HUES6 (cell line): ENCODE measurements around the gene G2E3.
A peak's percentile ranks its signal among the peaks of the same experiment; 100 is the strongest.

Experiments used
- H3K27ac ChIP-seq: 2 replicates; pipeline ENCODE4 v1.7.0; 2013; ENCODE audit warnings: low read depth, mild to moderate bottlenecking, low read length, inconsistent platforms
- H3K27me3 ChIP-seq: 2 replicates; pipeline ENCODE4 v1.6.1; 2013; ENCODE audit warnings: low read length; ENCODE audit not compliant: control insufficient read depth, insufficient read depth
- H3K36me3 ChIP-seq: 2 replicates; pipeline ENCODE4 v1.6.1; 2013; ENCODE audit warnings: low read length; ENCODE audit not compliant: control insufficient read depth, insufficient read depth
- H3K4me1 ChIP-seq: 2 replicates; pipeline ENCODE4 v1.6.1; 2013; ENCODE audit warnings: low read length; ENCODE audit not compliant: control insufficient read depth, insufficient read depth
- H3K4me3 ChIP-seq: 2 replicates; pipeline ENCODE4 v1.5.1; 2013; ENCODE audit warnings: low read depth, low read length
- H3K9ac ChIP-seq: one replicate; pipeline ENCODE4 v1.6.1; 2013; ENCODE audit warnings: mild to moderate bottlenecking, low read length
- H3K9me3 ChIP-seq: 2 replicates; pipeline ENCODE4 v1.6.1; 2013; ENCODE audit warnings: low read depth, low read length; ENCODE audit not compliant: control insufficient read depth, insufficient read depth

Gene G2E3, protein sequence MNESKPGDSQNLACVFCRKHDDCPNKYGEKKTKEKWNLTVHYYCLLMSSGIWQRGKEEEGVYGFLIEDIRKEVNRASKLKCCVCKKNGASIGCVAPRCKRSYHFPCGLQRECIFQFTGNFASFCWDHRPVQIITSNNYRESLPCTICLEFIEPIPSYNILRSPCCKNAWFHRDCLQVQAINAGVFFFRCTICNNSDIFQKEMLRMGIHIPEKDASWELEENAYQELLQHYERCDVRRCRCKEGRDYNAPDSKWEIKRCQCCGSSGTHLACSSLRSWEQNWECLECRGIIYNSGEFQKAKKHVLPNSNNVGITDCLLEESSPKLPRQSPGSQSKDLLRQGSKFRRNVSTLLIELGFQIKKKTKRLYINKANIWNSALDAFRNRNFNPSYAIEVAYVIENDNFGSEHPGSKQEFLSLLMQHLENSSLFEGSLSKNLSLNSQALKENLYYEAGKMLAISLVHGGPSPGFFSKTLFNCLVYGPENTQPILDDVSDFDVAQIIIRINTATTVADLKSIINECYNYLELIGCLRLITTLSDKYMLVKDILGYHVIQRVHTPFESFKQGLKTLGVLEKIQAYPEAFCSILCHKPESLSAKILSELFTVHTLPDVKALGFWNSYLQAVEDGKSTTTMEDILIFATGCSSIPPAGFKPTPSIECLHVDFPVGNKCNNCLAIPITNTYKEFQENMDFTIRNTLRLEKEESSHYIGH

DNA sequence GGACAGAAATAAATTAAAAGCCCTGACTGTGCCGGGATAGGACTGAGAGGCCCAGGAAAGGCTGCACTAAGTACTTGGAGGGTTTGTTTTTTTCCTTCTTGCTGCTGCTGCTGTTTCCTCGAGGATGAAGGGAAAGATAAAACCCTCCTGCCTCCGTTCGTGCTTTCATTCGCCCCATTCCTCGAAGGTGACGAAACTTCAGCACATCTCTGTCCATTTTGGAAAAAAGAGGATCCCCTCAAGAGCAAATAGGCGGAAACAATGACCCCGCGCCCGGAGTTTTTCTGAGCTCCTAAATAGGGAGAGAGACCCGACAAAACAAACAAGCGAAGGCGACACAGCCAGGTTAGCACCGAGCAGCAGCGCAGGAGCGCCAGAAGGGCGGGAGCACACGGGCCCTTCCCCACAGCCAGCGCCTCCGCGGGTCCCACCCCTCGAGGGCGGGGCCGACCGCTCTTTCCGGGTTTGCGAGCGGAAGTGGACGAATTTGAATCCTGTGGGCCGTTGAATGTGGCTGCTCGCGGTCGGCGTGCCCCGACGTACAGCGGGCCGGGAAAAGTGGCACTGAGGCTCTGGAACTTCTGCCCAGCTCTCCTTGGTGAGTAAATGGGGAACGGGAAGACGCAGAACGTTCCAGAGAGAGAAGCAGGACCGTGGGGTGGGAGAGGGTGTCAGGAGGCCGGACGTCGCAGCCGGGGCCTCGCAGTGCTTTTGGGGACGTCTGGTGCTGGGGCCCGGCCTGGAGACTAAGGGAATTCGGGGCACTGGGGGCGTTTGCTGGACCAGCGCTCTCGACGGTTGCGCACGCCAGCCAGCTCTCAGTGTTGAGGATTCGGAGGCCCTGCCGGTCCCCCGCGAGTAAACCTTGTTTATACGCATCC is at the start of gene G2E3:
TSS of gene G2E3 (plus strand) at position 484 of the 881 bp plus-strand sequence. CDS start 21,922 bp downstream, outside the sequence.
- peaks cover 18% of the 10 kb centered on the region for H3K36me3 ChIP-seq
- H3K27ac ChIP-seq: peak within 1 kb of the TSS; percentile 71
- peaks cover 15% of the 10 kb centered on the region for H3K4me1 ChIP-seq
- no peaks in the 10 kb centered on the region for H3K27me3 ChIP-seq
- H3K4me3 ChIP-seq: peak within 1 kb of the TSS; percentile 98
- H3K9ac ChIP-seq: peak within 1 kb of the TSS; percentile 92
- H3K9me3 ChIP-seq: no peaks in the 10 kb centered on the region

DNA sequence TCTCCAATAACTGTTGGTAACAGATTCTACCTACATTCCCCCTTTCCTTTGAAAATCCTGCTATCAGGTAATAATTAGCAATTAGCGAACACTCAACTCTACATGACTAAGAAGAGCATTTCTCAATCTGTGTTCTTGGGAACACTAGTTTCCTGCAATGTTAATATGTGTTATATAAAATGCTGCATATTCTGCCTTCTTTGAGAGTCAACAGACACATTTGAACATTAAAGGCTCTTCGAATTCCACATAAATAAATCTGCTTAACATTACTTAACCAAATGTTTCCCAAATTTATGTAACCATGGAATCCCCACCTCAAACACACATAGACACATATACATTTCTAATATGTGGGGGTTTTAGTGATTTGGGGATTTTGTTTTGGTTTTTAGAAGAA is 41.2 kb upstream of the G2E3 start:
- no peaks in the 10 kb centered on the region for H3K9me3 ChIP-seq
- no peak overlapping the region for H3K27ac ChIP-seq
- H3K27me3 ChIP-seq: no peaks in the 10 kb centered on the region
- no peaks in the 10 kb centered on the region for H3K4me1 ChIP-seq
- no peaks in the 10 kb centered on the region for H3K36me3 ChIP-seq
- no peak overlapping the region for H3K4me3 ChIP-seq
- no peak overlapping the region for H3K9ac ChIP-seq

DNA sequence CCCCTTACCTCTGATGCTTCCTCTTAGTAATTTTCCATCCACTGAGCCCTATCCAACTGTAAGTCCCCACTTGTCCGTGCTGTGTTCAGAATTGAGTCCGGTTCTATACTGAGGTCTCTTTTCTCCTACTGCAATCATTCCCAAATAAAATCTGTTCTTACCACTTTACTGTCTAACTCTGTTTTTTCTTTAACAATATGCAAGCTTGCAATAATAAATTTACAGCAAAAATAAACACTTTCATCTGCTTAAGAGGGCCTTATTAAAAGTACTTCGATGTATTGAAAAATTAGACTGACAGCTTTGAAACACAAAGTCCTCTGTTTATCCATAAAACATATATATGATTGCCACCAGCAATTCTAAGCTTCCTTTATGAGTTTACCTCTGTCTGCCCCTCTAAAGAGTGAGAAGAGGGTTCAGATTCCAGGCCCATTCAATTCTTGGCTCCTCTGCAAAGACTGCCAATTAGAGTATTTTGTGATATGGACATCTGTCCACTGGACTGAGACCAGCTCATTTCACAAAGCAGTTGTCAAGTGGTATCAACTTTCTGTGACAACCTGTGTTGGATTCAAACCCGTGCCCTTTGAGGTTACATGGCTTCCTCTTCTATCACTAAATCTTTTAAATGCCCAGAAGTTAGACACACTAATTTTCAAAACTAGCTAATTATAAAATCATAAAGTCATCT is 39.9 kb upstream of the G2E3 start:
- no peaks in the 10 kb centered on the region for H3K9me3 ChIP-seq
- no peak overlapping the region for H3K4me3 ChIP-seq
- no peaks in the 10 kb centered on the region for H3K4me1 ChIP-seq
- H3K36me3 ChIP-seq: no peaks in the 10 kb centered on the region
- no peak overlapping the region for H3K9ac ChIP-seq
- H3K27ac ChIP-seq: no peak overlapping the region
- H3K27me3 ChIP-seq: no peaks in the 10 kb centered on the region

DNA sequence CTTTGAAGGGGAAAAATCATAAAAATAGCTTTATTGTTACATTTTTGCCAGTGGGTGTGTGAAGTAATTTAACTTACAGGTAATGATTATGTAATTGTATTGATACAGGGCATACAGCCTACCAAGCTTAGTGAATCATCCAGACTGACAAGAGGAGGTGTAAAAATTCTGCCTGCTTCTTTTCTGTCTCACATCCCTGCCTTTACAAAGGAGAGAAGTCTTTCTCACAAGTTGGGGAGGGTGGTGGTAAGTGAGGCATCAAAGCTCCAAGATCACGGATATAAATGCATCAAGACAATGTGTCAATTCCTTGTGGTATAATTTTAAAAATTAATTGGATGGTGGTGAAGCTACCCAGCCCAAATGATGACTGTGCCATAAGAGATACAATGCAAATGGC is 39.0 kb upstream of the G2E3 start:
- H3K4me3 ChIP-seq: no peak overlapping the region
- H3K4me1 ChIP-seq: no peaks in the 10 kb centered on the region
- no peaks in the 10 kb centered on the region for H3K9me3 ChIP-seq
- H3K27me3 ChIP-seq: no peaks in the 10 kb centered on the region
- H3K9ac ChIP-seq: no peak overlapping the region
- no peak overlapping the region for H3K27ac ChIP-seq
- no peaks in the 10 kb centered on the region for H3K36me3 ChIP-seq

DNA sequence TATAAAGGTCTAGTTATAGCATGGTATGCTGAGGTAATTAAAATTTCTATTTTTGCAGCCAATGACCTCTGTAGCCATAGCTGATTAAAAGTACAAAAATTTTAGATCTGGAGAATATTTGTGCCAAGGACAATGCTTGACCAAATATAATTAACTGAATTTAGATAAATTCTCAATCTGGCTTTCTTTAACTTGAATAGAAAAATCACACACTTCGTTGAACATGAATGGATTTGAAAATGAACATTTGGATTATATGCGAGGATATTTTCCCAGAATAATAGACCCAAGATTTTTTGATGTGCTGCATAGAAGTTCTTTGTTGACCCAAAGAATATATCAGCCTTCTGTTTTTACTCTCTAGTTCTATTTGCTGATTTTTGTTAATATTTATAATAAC is 38.4 kb upstream of the G2E3 start:
- Histone ChIP-seq H3K9ac (no peak overlapping the region), H3K4me1 (no peaks in the 10 kb centered on the region), H3K9me3 (no peaks in the 10 kb centered on the region), H3K27me3 (no peaks in the 10 kb centered on the region), H3K4me3 (no peak overlapping the region), H3K36me3 (no peaks in the 10 kb centered on the region), H3K27ac (no peak overlapping the region)

DNA sequence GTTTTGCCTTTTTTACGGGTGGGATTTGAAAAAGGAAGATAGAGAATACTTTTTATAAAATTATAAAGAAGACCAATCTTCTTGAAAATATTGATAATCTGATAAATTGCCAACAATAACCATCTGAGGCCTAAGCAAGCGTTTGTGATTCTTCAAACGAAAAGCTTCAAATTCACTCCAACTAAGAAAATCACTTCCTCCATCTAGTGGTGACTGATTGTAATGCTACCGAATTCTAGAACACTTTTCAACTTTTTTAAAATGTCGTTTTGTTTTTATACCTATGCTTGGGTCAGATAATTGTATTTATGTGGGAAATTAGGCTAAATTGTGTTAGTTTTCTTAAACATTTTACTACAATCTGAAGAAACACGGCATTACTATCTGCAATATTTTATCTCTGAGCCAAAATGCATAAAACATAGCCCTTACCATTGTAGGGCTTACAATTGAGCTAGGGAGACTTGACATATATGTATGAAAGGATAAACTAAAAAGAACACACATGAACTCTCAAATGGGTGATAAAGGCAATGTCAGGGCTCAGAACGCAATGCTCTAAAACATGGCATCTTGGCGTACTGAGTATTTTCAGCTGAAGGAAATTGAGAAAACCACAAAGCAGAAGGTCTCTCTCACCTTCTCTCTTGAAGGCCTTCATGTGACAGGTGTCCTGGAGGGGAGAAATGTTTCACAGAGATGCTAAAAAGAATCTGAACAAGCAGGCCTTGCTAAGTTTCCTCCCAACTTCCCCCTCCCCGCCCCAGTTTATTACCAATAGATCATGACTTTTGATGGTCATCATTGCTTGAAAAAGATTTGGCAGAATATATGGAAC is 36.8 kb upstream of the G2E3 start:
- Histone ChIP-seq H3K36me3 (no peaks in the 10 kb centered on the region), H3K27ac (no peak overlapping the region), H3K9ac (no peak overlapping the region), H3K4me1 (no peaks in the 10 kb centered on the region), H3K9me3 (peaks cover 3% of the 10 kb centered on the region; the same call in 1 of the 2 replicates), H3K27me3 (no peaks in the 10 kb centered on the region), H3K4me3 (no peak overlapping the region)

DNA sequence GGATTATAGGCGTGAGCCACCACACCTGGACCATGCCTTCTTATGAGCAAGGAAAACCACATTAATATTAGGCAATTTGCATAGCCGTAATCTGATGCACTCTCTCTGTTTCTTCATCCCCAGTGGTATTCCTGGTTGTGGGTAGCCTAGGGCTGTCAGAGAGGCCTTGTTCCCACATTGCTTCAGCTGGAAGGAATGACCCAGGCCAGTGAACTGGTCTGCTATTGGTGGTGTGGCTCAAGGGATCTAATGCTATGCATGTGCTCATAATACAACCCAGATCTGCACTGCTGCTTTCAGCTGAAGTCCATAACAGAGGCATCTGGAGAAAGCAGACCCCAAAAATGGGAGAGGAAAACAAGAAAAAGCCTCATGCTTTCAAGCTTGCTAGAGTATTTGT is 33.1 kb upstream of the G2E3 start:
- no peak overlapping the region for H3K9ac ChIP-seq
- H3K9me3 ChIP-seq: peaks cover 10% of the 10 kb centered on the region
- no peak overlapping the region for H3K27ac ChIP-seq
- peaks cover 5% of the 10 kb centered on the region; the same call in 1 of the 2 replicates for H3K4me1 ChIP-seq
- no peaks in the 10 kb centered on the region for H3K27me3 ChIP-seq
- H3K4me3 ChIP-seq: no peak overlapping the region
- H3K36me3 ChIP-seq: no peaks in the 10 kb centered on the region

DNA sequence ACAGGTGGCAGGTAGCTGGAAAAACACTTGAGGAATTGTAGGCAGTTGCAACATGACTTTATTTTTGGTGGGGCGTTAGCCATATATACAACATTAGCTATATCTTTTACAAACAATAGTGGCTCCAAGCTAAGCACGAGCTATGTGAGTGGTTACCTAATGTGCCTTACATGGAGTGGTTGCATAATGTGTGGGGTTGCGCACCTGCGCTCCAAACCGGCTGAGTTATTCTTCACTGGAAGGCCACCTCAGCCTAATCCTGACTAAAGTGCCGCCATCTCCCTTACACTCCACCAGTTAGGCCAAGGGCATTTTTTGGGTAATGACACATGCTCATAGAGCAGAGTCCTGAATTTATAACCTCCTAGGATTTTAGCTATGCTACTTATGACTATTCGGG is 31.8 kb upstream of the G2E3 start:
- Histone ChIP-seq H3K27ac (no peak overlapping the region), H3K4me1 (peaks cover 5% of the 10 kb centered on the region; the same call in 1 of the 2 replicates), H3K27me3 (no peaks in the 10 kb centered on the region), H3K36me3 (no peaks in the 10 kb centered on the region), H3K4me3 (no peak overlapping the region), H3K9me3 (peaks cover 10% of the 10 kb centered on the region), H3K9ac (no peak overlapping the region)

DNA sequence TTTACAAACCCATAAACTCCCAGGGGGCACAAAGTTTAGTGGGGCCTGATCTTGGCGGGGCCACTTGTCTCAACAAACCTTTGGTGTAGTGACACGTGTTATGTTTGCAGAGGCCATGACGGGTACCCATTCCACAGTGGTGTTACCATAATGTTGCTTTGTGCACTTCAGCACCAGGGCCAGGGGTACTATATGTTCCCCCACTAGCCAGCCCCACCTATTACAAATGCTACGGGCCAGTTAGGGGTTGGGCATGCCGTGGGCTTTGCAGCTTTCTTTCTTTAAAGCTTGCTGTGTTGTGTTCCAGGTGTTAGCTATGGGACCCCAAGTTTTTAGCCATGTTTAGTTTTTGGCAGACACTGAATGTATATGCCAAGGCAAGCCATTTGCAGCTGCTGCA is 30.8 kb upstream of the G2E3 start:
- Histone ChIP-seq H3K9me3 (peaks cover 10% of the 10 kb centered on the region), H3K27ac (no peak overlapping the region), H3K9ac (no peak overlapping the region), H3K4me1 (peaks cover 5% of the 10 kb centered on the region; the same call in 1 of the 2 replicates), H3K4me3 (no peak overlapping the region), H3K36me3 (no peaks in the 10 kb centered on the region), H3K27me3 (no peaks in the 10 kb centered on the region)
